NCI-H1417 treated with DMSO at 0.1 percent for 48 hours (cell line): ENCODE measurements around the gene SUSD1.

ENCODE experiments used
- DNase-seq: peaks from one replicate; lab custom pipeline; 2025; lab: John Stamatoyannopoulos, UW

SUSD1 gene

GRCh38 chr9:112064871-112065270 lies 110.2 kb downstream of the SUSD1 start:
- no peak for DNase-seq

- DNase-seq, result no peak
Observed at GRCh38 chr9:112063586-112063985, 111.5 kb downstream of the SUSD1 start.

GRCh38 chr9:112063151-112063550 lies 111.9 kb downstream of the SUSD1 start:
- DNase-seq, result no peak

- no peak for DNase-seq
Observed at GRCh38 chr9:112061152-112061740, 113.9 kb downstream of the SUSD1 start.

- DNase-seq, result no peak
Observed at GRCh38 chr9:112059966-112060320, 115.2 kb downstream of the SUSD1 start.

GRCh38 chr9:112059145-112059965 lies 115.7 kb downstream of the SUSD1 start:
- no peak for DNase-seq

GRCh38 chr9:112056996-112057395 lies 118.1 kb downstream of the SUSD1 start:
- no peak for DNase-seq

GRCh38 chr9:112054916-112055315 lies 120.2 kb downstream of the SUSD1 start:
- DNase-seq, result no peak

GRCh38 chr9:112051812-112052211 lies 123.3 kb downstream of the SUSD1 start:
- DNase-seq, result no peak

GRCh38 chr9:112050544-112051475 lies 124.3 kb downstream of the SUSD1 start:
- no peak for DNase-seq

- no peak for DNase-seq
Observed at GRCh38 chr9:112049811-112050516, 125.1 kb downstream of the SUSD1 start.

GRCh38 chr9:112048924-112049691 lies 126.0 kb downstream of the SUSD1 start:
- no peak for DNase-seq

- no peak for DNase-seq
Observed at GRCh38 chr9:112047538-112048066, 127.5 kb downstream of the SUSD1 start.

- no peak for DNase-seq
Observed at GRCh38 chr9:112046181-112046580, 128.9 kb downstream of the SUSD1 start.

- DNase-seq, result no peak
Observed at GRCh38 chr9:112044881-112045280, 130.2 kb downstream of the SUSD1 start.

- no peak for DNase-seq
Observed at GRCh38 chr9:112044186-112044585, 130.9 kb downstream of the SUSD1 start.

- DNase-seq, result no peak
Observed at GRCh38 chr9:112043423-112043822, 131.7 kb downstream of the SUSD1 start.

GRCh38 chr9:112042769-112043168 lies 132.3 kb downstream of the SUSD1 start:
- no peak for DNase-seq

- DNase-seq, result no peak
Observed at GRCh38 chr9:112042244-112042638, 132.9 kb downstream of the SUSD1 start.

- no peak for DNase-seq
Observed at GRCh38 chr9:112041536-112042243, 133.4 kb downstream of the SUSD1 start.
